AML-193 (cell line): ENCODE results near the gene DNAJC1.
A peak's percentile ranks its signal among the peaks of the same experiment; 100 is the strongest.

ENCODE experiments used
- DNase-seq, 2 experiments: peaks; one replicate each; lab custom pipeline; 2025; lab: John Stamatoyannopoulos, UW

DNAJC1 gene

DNA sequence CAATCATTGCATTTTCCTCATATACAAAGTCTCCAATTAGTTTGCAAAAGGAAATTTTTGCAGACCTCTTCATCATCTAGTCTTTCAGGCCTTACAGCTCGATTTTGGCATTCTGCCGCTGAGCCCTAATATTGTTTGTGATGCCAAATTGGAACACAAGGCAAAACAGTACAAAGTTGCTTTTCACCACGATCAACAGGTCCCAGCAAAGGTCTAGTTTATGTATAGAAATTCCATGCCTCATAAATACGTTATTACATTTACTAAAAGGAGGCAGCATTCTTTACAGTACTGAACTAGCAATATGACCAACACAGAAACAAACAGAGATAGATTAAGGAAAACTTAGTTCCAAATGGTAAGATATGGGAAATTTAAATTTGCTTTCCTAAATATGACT lies 7.0 kb upstream of the DNAJC1 start:
- no peak for DNase-seq

DNA sequence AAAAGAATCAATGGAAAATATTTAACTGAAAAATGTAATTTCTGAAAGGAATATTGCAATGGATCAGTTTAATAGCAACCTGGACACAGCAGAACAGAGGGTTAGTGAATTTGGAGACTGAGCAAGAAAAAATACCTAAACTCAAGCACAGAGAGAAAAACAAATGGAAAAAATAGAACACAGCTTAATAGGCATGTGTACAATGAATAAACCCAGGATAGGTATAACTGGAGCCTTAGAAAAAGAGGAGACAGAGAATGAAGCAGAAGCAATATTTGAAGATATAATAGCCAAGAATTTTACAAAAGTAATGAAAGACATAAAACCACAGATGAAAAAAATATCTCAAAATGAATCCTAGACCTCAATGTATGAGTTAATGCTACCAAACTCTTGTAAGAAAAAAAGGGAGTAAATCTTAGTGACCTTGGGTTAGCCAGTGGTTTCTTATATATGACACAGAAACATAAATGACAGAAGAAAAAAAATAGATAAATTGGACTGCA lies 2.9 kb upstream of the DNAJC1 start:
- DNase-seq, result no peak

DNA sequence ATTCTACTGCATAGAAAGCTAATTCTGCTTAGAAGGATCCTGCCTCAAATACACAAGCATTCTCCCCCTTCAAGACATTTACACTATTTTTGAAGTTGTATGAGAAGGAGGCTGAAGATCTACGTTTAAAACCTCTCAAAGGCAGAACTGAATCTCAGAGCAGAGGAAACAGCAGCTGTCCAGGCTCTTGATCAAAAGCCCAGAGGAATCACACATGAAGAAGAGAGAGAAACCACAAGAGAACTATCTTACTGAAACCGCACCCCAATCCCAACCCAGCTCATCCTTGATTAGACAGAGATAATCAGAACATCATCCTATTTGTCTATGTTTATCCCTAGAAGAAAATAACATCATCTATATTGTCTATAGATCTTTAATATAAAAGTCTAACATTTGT lies 2.2 kb upstream of the DNAJC1 start:
- DNase-seq, result no peak

DNA sequence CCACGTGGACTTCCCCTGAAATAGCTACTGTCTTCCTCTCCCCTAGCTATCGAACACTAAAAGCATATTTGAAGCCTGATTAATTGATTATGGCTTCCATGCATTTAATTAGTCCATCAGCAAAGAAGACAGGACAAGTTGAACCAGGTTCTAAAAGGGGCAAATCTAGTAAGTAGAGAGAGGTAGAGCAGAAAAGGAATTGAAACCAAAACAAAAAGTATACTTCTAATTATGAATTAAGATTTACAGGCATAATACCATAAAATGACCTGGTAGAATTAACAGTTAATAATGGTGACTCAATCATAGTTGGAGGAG lies 393 bp upstream of the DNAJC1 start:
- no peak for DNase-seq

DNA sequence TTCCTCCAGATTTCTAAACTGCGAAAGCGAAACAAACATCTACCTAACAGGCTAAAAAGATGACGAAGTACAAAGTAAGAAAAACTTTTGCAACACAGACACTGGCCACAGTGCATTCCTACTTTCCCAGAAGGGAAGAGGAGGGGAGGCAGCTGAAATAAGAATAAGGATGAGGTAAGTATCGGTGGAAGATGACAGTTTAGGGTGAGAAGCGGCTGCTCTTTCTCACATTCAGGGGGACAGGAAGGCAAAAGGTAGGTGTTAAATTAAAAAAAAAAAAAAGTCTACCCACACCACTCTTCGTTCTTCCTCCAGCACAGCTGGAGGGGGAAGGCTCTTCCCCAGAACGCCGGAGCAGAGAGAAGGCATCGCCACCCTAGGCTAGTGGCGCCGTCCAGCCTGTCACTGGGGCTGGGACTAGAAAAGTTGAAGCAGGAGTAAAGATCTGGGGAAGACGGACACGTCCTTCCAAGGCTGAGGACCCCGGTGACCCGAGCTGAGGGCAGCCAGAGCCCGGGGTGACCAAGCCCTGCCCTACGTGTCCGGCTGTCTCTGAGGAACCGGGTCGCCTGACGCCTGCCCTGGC lies 846 bp downstream of the DNAJC1 start:
- DNase-seq, result peak in 1 of 2 experiments; percentile 13

DNA sequence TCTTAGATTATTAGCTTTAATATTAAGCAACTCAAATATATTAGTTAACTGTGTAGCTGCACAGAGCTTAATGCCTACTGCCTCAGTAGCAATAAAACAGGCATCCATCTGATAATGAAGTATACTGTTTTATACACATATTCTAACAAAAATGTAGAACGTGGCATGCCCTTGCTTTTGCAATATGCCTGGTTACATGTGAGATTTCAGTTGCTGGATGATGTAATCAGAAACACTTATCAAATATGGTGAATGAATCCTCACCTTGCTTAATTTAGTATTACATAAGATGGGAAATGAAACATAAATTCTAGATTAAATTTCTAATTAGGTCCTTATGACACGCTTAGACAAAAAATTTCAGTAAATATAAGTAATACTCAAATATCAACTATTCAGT lies 8.0 kb downstream of the DNAJC1 start:
- DNase-seq, result peak; percentile 58 to 66

DNA sequence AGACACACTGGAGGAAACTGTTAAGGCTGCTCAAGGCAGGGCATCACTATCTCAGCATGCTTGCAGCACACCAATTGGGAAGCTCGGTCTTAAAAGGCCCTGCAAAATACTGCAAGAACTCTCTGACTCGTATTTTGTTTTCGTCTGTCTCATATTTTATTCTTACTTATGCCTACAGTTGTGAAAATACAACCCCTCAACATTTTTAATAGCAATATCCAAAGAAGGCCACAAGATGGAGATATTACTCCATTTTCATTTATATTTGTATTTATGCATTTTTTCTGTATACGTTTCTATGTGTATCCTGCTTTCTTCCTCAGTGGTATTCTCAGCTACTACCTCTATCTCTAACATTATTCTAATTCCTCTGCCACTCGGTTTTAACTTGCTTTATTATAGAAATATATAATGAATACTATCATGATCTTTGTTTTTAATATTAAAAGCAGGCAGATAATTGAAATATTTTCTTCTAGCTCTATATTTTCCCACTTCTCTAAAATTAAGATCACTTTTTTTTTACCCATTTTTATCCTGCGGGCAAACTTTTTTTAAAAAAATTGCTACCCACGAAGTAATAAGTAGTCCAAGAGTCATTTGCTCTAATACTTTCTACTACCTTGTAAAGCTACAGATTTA lies 10.0 kb downstream of the DNAJC1 start:
- DNase-seq, result peak; percentile 19 to 47

DNA sequence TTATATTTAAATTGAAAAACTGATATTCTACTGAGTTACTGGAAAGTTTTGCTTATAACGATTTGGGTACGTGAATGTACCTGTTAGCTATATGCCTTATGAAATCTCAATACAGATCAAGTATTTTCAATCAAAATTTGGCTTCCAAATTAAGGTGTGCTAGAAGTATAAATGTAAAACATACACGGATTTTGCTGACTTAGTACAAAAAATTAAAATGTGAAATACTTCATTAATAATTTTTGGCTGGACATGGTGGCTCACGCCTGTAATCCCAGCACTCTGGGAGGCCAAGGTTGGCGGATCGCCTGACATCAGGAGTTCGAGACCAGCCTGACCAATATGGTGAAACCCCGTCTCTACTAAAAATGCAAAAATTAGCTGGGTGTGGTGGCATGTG lies 11.7 kb downstream of the DNAJC1 start:
- DNase-seq, result no peak

DNA sequence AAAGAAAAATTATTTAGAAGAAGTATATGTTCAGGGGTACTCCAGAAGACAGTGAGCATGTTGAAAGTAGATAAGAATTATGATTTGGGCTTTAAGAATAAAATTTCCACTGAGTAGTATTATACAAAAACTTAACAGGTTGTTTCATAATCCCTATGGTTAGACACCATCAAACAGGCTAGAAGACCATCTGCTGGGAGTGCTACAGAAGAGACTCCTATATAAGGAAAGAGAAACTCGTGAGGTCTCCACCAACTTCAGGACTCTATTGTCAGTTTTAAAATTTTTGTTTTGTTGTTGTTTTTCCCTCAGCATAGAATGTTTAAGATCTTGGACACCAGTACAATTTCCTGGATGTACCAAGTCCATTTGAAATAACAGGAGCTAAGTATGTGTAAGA lies 13.1 kb downstream of the DNAJC1 start:
- no peak for DNase-seq

DNA sequence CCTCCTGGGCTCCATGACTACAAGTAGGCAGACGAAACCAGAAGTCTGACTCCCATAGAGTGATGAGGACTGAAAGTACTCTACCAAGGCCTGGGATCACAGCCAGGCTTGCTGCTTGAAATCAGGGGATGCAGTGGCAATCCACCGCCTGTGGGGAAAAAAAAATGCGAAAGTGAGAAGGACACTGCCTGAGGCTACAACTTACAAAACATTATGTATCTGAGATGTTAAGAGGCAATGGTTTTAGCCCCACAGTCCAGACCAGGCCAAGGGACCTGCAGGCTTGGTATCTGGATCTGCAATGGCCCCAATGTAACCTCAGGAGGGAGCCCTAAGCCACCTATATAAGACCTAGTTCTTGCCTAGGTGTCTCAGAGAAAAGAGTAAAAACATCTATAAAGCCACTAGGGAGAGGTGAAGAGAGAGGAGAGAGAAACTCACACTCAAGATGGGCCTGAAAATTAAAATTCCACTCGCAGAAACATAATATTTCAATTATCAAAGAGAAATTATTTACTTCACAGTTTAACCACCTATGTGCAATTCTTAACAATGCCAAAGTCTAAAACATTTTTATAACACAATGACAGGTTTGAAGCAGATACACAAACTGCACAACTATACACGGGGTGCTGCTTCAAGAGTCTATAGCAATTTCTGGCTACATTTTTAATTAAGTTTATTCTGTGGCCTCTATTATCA lies 13.9 kb downstream of the DNAJC1 start:
- peak; percentile 58 to 60 for DNase-seq

DNA sequence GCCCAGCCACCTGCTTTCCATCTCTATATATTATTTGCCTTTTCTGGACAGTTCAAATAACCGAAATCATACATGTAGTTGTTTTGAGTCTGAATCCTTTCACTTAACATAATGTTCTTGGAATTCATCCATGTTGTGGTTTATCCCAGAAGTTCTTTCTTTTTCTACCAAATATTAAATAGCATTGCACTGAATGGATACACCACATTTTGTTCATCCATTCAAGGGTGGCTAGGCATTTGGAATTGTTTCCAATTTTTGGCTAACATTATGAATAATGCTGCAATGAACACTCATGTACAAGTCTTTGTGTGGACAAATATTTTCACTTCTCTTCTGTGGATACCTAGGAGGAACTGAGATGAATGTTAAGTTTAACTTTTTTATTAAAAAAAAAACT lies 18.0 kb downstream of the DNAJC1 start:
- no peak for DNase-seq

DNA sequence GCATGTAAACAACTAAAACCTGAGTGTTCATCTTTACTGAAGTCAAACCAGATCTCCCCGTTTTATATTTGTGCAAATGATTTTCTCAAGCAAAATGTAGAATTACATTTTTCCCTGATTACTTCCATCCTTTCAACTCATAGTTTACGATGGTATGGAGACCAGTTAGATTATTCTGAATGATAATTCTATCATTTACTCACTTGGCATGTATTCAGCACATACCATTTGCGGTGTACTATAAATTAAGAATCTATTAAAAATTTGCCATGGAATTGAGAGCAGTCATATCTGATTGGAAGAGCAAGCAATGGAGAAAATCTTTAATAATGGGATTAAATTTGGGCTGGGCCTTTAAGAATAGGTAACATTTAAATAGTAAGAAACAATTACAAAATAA lies 22.4 kb downstream of the DNAJC1 start:
- no peak for DNase-seq

DNA sequence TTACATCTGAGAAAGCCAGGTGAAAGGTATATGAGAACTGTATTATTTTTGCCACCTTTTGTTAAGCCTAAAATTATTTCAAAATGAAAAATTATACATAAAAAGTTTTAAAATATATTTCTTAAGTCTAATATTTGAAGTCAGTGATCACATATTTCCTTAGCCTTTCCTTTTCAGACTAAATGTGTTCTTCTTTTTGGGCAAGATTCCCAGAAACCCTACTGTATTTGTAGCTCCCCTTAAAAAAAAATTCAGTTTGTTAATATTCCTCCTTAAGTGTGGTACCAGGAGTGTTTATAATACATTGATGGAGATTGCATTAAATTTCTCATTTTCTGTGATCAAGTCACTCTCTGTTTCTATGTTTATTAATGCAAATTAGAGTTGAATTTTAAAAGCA lies 22.8 kb downstream of the DNAJC1 start:
- DNase-seq, result no peak

DNA sequence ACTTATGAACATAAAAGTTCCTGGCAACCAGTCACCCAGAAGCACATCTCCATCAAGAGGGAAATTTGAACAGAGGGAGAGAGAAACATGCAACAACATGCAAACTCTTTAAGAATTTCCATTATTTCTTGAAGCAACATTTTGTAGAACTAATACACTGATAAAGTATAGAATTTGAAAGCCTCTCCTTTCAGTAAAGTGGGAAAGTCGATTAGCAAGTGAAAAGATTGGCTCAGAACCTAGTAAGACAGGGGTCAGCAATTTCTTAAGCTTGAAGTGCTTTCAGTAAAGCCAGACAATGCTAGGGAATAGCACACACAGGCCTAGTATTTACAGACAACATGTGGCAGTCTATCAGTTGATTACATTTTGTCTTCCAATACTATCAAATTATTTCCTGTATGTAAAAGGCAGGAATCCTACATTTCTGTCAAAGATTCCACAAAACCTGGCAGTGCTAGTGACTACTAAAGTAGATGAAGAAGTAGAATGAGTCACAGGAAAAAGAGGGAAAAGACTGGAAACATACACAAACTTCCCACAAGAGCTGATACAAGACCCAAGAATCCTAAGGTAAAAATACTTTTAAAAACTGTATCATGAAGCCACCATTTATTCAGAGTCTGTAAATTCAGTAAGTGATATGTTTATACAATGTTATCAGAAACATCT lies 25.2 kb downstream of the DNAJC1 start:
- DNase-seq, result no peak

DNA sequence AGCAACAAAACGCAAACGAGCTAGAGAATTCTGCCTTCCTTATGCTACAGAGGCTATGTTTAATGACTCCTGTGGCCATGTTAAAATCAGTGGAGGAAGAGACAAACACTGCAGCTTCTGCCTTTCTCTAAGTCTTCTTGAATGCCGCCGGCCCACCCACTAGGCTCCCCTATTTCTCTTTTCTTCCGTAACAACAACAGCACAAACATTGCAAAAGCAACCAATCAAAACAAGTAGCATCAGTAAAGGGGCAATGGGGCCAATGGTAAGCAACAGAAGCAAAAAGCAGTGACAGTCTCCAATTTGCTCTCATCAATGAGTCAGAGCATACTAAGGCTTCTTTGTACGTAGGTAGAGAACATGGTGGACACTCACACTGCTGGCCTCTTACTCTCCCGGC lies 26.8 kb downstream of the DNAJC1 start:
- DNase-seq, result no peak

DNA sequence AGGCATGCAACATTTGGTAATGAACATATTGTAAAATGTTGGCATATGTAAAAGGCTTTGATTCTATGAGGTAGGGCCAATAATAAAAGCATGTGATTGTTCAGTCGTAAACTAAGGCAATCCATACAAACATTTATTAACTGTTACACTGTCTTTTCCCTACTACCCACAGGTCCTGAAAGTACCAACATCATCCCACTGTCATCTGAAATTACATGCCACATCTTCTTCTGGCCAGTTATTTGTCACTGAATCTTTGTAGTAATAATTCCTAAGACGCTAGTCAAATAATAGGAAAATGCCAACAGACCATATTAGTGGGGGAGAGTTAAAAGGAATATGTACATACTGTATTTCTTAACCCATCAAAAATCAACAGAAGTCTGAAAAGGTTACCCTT lies 27.2 kb downstream of the DNAJC1 start:
- DNase-seq, result no peak

DNA sequence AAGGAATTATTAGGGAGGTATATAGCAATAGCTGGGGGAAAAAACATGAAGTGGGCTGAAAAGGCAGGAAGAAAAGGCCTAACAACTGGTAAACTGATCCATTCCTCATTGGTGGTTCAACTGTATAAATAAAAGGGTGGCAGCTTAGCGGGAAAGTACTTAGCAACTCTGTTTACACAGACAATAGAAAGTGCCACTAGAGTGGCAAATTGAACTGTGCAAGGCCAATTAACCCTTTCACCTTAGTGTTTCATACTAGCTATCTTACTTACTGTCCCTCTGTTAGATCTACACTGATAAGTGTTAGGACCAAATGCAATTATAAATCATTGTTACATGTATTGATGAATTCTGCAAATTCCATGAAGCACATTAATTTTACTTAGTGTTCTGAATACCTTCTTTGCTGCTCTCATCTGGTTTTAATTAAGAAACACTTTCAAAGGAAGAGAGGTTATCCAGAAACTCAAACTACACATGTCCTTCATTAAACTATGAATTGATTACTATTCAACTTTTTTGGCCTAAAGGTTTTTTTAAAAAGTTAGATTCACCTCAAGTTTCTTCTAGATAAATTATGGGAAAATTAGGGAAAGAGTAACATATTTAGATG lies 28.0 kb downstream of the DNAJC1 start:
- no peak for DNase-seq

DNA sequence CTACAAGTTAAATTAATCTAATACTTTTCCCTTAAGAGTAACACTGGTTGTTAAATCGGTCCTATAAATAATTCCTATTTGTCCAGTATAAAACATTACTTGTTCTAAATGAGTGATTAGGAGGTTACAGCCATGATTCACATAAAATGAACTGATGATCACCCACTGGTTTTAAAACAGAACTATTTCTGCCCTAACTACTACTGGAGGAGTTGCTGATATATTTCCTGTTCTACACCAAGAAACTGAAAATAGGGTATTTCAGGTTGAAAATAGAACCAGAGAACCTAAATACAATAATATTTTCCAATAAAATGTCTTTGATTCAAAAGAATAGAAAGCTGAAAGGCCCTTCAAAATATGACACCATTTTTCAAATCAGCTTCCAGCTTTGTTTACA lies 30.9 kb downstream of the DNAJC1 start:
- no peak for DNase-seq

DNA sequence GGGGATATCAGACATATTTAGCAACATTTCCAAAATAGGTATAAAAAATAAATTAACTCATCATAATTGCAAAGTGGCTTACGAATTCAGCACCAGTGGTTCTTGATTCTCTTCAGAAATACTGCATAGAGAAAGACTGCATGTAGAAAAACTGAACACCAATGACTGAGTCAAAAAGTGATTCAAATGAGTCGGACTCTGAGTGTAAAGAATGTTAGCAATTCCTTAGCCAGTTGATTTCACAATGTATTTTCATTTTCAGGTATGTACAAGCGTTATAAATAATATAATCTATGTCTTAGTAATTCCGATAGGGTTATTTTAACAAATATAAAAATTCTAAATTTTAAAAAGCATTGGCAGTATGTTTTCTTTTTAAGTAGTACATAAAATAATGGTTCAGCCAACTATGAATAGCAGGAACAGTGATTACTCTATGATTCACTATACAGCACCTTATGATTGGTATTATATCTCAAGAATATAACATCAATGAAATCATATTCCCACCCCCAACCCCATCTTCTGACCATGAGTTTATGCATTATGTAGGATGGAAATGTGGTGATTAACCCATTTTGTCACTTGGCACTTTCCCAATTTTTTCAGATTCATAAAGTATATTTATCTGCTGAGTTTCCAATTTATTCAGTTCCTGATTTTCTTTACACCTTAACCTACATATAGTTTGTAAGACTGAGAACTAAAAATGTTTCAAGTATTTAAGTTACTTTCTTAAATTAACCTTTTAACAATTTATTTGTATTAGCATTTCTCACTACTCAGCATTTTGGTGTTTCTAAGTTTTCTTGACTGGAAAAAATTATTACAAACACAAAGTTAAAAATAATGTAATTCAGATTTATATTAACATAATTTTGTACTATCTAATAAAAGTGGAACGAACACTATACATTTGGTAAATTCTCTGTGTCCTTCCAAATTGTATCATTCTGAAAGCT lies 33.9 kb downstream of the DNAJC1 start:
- no peak for DNase-seq

DNA sequence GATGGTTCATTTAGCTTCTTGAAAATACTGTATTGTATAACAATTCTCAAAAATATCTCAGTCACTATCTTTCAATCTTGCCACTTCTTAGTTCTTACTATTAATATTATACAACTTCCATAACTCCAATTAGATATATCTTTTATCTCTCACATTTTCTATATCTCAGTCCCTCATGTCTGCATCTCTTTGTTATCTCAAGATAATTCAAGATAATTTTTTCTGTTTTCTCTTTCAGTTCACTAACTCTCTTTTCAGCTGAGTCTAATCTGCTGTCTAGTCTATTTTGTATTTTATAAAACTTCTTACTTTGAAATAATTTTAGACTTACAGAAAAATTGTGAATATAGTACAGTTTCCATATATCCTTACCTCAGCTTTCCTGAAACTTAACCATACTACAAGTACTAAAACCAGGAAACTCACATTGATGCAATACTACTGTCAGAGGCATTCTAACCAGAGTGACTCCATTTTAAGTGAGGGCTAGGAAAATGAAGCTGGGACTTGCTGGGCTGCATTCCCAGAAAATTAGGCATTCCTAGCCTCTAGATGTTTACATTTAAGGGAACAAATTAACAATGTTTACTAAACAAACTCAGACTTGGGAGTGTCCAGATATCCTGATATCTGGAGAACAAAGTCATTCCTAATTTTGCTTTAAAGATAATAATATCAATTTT lies 38.4 kb downstream of the DNAJC1 start:
- DNase-seq, result no peak

DNA sequence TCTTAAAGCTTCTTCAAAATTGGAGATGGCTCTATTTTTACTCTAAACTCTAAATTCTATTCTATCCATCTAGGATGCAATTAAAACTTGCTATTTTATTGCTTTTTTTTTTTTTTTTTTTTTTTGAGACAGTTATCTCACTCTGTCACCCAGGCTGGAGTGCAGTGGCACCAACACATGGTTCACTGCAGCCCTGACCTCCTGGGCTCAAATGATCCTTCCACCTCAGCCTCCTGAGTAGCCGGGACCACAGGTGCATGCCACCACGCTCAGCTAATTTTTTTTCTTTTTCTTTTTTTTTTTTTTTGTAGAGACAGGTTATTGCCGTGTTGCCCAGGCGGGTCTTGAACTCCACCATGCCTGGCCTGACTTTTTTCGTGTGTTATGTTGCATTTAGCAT lies 41.2 kb downstream of the DNAJC1 start:
- DNase-seq, result no peak
